Neural cell (in vitro differentiated cells): ENCODE measurements around the gene C16orf54. TPM values are rescaled to one million over a fixed set of nuclear protein-coding genes. Genes with fewer than 3 reads are reported as not detected.

ENCODE experiments used
- H2AFZ ChIP-seq: fragments of 200-600, 300-800 bp; sonication (generic), shearing (Covaris generic); 2 replicates; pipeline ENCODE4 v1.6.0; 2014; ENCODE audit warnings: low read depth, mild to moderate bottlenecking, antibody characterized with exemption, low read length, moderate library complexity
- H3F3A ChIP-seq: fragments of 200-600 bp; shearing (Covaris generic); 2 replicates; pipeline ENCODE4 v1.6.1; 2016; ENCODE audit warnings: mild to moderate bottlenecking, moderate library complexity, mixed read lengths, antibody characterized with exemption, low read length; ENCODE audit not compliant: insufficient read depth, poor library complexity, severe bottlenecking
- H3K27ac ChIP-seq: fragments of 200-600, 300-800 bp; sonication (generic), shearing (Covaris generic); 2 replicates; pipeline ENCODE4 v1.5.1; 2014; ENCODE audit warnings: mild to moderate bottlenecking, low read length, moderate library complexity
- H3K27me3 ChIP-seq: fragments of 300-800, 200-600 bp; sonication (generic), shearing (Covaris generic); 2 replicates; pipeline ENCODE4 v1.6.0; 2014; ENCODE audit warnings: mild to moderate bottlenecking, low read depth, low read length, moderate library complexity; ENCODE audit not compliant: insufficient read depth
- H3K36me3 ChIP-seq: fragments of 300-800, 200-600 bp; sonication (generic), shearing (Covaris generic); 2 replicates; pipeline ENCODE4 v1.5.1; 2014; ENCODE audit warnings: mild to moderate bottlenecking, antibody characterized with exemption, low read length, moderate library complexity; ENCODE audit not compliant: insufficient read depth
- H3K4me2 ChIP-seq: fragments of 300-800, 200-600 bp; sonication (generic), shearing (Covaris generic); 2 replicates; pipeline ENCODE4 v1.6.0; 2014; ENCODE audit warnings: mild to moderate bottlenecking, low read length
- H3K4me3 ChIP-seq: fragments of 300-800, 200-600 bp; sonication (generic), shearing (Covaris generic); 2 replicates; pipeline ENCODE4 v1.5.1; 2014; ENCODE audit warnings: mild to moderate bottlenecking, low read length, moderate library complexity
- H3K79me2 ChIP-seq: fragments of 200-600 bp; shearing (Covaris generic); replicated peaks from 2 replicates; pipeline ENCODE4 v1.6.0; 2014; ENCODE audit warnings: mild to moderate bottlenecking, low read length, moderate library complexity; ENCODE audit not compliant: insufficient read depth
- H3K9ac ChIP-seq: fragments of 300-800, 200-600 bp; sonication (generic), shearing (Covaris generic); 2 replicates; pipeline ENCODE4 v1.6.1; 2016; ENCODE audit warnings: mild to moderate bottlenecking, low read length, mixed read lengths
- H3K9me2 ChIP-seq: fragments of 200-600 bp; shearing (Covaris generic); 2 replicates; pipeline ENCODE4 v1.6.1; 2016; ENCODE audit warnings: mild to moderate bottlenecking, low read length, mixed read lengths; ENCODE audit not compliant: insufficient read depth
- H3K9me3 ChIP-seq: fragments of 200-600, 300-800 bp; sonication (generic), shearing (Covaris generic); 2 replicates; pipeline ENCODE4 v1.6.1; 2016; ENCODE audit warnings: mild to moderate bottlenecking, mixed run types, low read length, moderate library complexity, mixed read lengths
- H4K20me1 ChIP-seq: fragments of 200-600 bp; shearing (Covaris generic); 2 replicates; pipeline ENCODE4 v1.6.1; 2016; ENCODE audit warnings: mild to moderate bottlenecking, mixed run types; ENCODE audit not compliant: insufficient read depth
- EP300 ChIP-seq: fragments of 450-650 bp; conservative IDR thresholded peaks from 2 replicates; pipeline ENCODE4 v1.6.1; 2014; ENCODE audit warnings: antibody characterized with exemption, mild to moderate bottlenecking, moderate library complexity; ENCODE audit not compliant: poor library complexity, severe bottlenecking
- EZH2 ChIP-seq: fragments of 200-600, 300-800 bp; shearing (Covaris generic), sonication (generic); IDR thresholded peaks from 2 replicates; pipeline ENCODE4 v1.6.1; 2014; ENCODE audit warnings: antibody characterized with exemption, low read length, borderline replicate concordance, mild to moderate bottlenecking; ENCODE audit not compliant: insufficient read depth, poor library complexity, severe bottlenecking
- MXI1 ChIP-seq: fragments of 450-650 bp; conservative IDR thresholded peaks from 2 replicates; pipeline ENCODE4 v1.6.1; 2014; ENCODE audit warnings: antibody characterized with exemption, mild to moderate bottlenecking; ENCODE audit not compliant: poor library complexity, severe bottlenecking
- POLR2AphosphoS5 ChIP-seq: IDR thresholded peaks from 2 replicates; pipeline ENCODE4 v1.6.1; 2012
- RAD21 ChIP-seq: fragments of 450-650 bp; conservative IDR thresholded peaks from 2 replicates; pipeline ENCODE4 v1.6.1; 2014; ENCODE audit warnings: antibody characterized with exemption, mild to moderate bottlenecking, moderate library complexity
- REST ChIP-seq: IDR thresholded peaks from 2 replicates; pipeline ENCODE4 v1.6.1; 2012; ENCODE audit warnings: borderline replicate concordance
- SMC3 ChIP-seq: fragments of 450-650 bp; conservative IDR thresholded peaks from 2 replicates; pipeline ENCODE4 v1.6.1; 2014; ENCODE audit warnings: antibody characterized with exemption, mild to moderate bottlenecking, moderate library complexity; ENCODE audit not compliant: poor library complexity
- TAF1 ChIP-seq: IDR thresholded peaks from 2 replicates; pipeline ENCODE4 v1.6.1; 2012; ENCODE audit warnings: low read depth
- polyA plus RNA-seq: library from polyadenylated mRNA; depleted of rRNA; stranded (reverse); fragments of >200 nt; gene quantifications from 2 replicates; pipeline ENCODE4 v1.2.3, GENCODE V29; 2014
- TF ChIP-seq, protein P1 (sequence below): fragments of 450-650 bp; IDR thresholded peaks from 2 replicates; pipeline ENCODE4 v1.5.1; 2014; ENCODE audit warnings: antibody characterized with exemption, mild to moderate bottlenecking, moderate library complexity; ENCODE audit not compliant: poor library complexity, severe bottlenecking

The C16orf54 gene
- polyA plus RNA-seq, 1 donor from 2014 or later: not detected

GRCh38 chr16:29730649-29731048 lies 15.1 kb downstream of the C16orf54 start:
- Histone ChIP-seq H3K9me2 (no peaks in the 10 kb centered on the region), H3K27ac (no peak overlapping the region), H3K9me3 (no peaks in the 10 kb centered on the region), H3F3A (no peaks in the 10 kb centered on the region), H2AFZ (no peak overlapping the region), H3K36me3 (no peaks in the 10 kb centered on the region), H4K20me1 (no peaks in the 10 kb centered on the region), H3K9ac (no peak overlapping the region), H3K27me3 (no peaks in the 10 kb centered on the region), H3K79me2 (no peaks in the 10 kb centered on the region), H3K4me3 (no peak overlapping the region), H3K4me2 (no peak overlapping the region)
- TF ChIP-seq, protein P1, sequence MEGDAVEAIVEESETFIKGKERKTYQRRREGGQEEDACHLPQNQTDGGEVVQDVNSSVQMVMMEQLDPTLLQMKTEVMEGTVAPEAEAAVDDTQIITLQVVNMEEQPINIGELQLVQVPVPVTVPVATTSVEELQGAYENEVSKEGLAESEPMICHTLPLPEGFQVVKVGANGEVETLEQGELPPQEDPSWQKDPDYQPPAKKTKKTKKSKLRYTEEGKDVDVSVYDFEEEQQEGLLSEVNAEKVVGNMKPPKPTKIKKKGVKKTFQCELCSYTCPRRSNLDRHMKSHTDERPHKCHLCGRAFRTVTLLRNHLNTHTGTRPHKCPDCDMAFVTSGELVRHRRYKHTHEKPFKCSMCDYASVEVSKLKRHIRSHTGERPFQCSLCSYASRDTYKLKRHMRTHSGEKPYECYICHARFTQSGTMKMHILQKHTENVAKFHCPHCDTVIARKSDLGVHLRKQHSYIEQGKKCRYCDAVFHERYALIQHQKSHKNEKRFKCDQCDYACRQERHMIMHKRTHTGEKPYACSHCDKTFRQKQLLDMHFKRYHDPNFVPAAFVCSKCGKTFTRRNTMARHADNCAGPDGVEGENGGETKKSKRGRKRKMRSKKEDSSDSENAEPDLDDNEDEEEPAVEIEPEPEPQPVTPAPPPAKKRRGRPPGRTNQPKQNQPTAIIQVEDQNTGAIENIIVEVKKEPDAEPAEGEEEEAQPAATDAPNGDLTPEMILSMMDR: no peak
- TF ChIP-seq EZH2: no peak
- TF ChIP-seq RAD21: no peak
- TF ChIP-seq MXI1: no peak
- no peak for TF ChIP-seq TAF1
- TF ChIP-seq SMC3: no peak
- no peak for TF ChIP-seq POLR2AphosphoS5
- no peak for TF ChIP-seq EP300

DNA sequence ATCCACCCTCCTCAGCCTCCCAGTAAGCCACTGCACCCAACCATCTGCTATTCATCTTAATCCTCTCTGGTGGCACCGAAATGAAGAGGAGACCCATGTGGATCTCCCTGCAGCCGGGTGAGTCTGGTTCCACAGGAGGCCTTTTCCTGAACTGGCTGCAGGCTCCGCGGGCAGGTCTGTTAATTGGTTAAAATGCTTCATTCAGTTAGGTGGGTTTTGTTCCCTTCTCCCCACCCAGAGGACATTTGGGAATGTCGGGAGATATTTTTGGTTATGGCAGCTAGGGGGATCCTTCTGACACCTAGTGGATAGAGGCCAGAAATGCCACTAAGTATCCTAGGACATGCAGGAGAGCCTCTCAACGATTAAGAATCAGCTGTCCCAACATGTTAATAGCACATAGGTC lies 16.7 kb downstream of the C16orf54 start:
- no peaks in the 10 kb centered on the region for H3K79me2 ChIP-seq
- H3K4me2 ChIP-seq: no peak overlapping the region
- no peak for TF ChIP-seq TAF1
- TF ChIP-seq, protein P1: peak; percentile 63
- TF ChIP-seq EP300: no peak
- peak; percentile 60 for TF ChIP-seq SMC3
- TF ChIP-seq EZH2: no peak
- TF ChIP-seq REST: no peak
- peak; percentile 59 for TF ChIP-seq RAD21
- TF ChIP-seq POLR2AphosphoS5: no peak
- no peak for TF ChIP-seq MXI1
- H2AFZ ChIP-seq: no peak overlapping the region
- H3K9me2 ChIP-seq: no peaks in the 10 kb centered on the region
- no peak overlapping the region for H3K4me3 ChIP-seq
- no peaks in the 10 kb centered on the region for H3F3A ChIP-seq
- H4K20me1 ChIP-seq: no peaks in the 10 kb centered on the region
- H3K9me3 ChIP-seq: no peaks in the 10 kb centered on the region
- no peaks in the 10 kb centered on the region for H3K27me3 ChIP-seq
- H3K36me3 ChIP-seq: no peaks in the 10 kb centered on the region
- H3K9ac ChIP-seq: no peak overlapping the region
- H3K27ac ChIP-seq: no peak overlapping the region
